ENCODE results near the gene GFER.
"Not testable (repeated sequence)": the region's sequence is repeated elsewhere in the genome, so short reads cannot be mapped to it uniquely, and the experiment has no call there.

GFER gene

GRCh38 chr16:1958143-1958491, 25.9 kb upstream of the GFER start:
- DNase-seq = not testable (repeated sequence)

DNA sequence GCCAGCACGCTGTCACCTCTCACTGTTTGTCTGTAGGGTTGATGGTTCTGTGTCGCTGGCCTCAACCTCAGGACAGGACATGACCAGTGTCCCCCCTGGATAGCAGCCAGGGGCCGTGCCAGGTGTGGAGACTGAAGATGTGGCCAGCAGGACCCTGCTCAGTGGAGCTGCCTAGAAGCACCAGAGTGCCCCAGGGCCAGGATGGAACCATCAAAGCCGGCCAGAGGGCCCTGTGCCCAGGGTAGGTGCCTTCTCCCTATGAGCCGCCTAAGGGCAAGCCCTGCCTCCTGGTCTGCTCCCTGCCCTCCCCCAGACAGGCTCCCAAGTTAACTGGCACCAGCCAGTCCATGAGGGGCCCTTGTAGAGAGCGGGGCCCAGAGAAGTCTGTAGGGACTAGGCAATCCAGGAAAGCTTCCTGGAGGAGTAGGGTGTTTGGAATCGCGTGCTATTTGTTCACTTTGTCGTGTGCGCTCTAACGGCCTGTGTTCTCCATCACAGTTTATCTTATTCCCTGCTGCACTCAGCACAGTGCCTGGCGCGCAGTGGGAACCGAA, 25.2 kb upstream of the GFER start:
- DNase-seq = no peak

- peak; percentile 81 for DNase-seq
These were observed 24.5 kb upstream of the GFER start, which contains the start of gene NDUFB10 for GRCh38 chr16:1959269-1960039. TSS of gene NDUFB10 (plus strand) at chr16:1959538. CDS start at chr16:1959625, 87 bp downstream.

DNA sequence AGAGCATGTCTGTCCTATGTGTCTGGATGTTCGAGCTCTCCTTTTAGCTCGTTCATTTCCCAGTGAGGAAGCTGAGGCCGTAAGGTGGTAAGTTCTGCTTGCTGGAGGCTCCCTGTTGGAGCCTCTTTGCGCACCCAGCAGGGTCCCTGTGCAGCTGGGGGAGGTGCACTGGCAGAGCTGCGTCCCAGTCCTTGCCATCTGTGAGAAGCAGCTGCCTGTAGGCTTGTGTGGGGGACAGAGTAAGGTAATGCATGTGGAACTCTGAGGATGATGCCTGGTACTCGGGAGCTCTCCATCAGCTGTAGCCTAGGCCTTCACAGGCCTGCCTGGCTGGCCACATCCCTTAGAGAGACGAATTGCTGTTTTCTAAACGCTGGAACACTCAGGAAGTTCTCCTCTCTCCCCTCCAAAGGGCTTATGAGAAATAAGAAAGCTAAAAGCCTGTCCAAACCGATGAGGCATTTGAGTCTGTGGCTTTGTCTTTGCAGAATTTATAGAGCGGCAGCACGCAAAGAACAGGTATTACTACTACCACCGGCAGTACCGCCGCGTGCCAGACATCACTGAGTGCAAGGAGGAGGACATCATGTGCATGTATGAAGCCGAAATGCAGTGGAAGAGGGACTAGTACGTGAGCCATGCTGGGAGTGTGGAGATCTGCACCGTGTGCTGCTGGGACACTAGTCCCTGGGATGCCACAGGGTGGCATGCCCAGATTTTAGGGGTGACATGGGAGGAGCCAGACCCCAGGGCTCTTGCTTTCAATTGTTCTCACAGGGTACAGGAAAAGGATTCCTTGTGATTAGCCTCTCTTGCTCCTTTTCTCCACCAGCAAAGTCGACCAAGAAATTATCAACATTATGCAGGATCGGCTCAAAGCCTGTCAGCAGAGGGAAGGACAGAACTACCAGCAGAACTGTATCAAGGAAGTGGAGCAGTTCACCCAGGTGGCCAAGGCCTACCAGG, 23.0 kb upstream of the GFER start:
- DNase-seq = peak; percentile 27

GRCh38 chr16:1961651-1962067, 22.3 kb upstream of the GFER start:
- DNase-seq = no peak

DNA sequence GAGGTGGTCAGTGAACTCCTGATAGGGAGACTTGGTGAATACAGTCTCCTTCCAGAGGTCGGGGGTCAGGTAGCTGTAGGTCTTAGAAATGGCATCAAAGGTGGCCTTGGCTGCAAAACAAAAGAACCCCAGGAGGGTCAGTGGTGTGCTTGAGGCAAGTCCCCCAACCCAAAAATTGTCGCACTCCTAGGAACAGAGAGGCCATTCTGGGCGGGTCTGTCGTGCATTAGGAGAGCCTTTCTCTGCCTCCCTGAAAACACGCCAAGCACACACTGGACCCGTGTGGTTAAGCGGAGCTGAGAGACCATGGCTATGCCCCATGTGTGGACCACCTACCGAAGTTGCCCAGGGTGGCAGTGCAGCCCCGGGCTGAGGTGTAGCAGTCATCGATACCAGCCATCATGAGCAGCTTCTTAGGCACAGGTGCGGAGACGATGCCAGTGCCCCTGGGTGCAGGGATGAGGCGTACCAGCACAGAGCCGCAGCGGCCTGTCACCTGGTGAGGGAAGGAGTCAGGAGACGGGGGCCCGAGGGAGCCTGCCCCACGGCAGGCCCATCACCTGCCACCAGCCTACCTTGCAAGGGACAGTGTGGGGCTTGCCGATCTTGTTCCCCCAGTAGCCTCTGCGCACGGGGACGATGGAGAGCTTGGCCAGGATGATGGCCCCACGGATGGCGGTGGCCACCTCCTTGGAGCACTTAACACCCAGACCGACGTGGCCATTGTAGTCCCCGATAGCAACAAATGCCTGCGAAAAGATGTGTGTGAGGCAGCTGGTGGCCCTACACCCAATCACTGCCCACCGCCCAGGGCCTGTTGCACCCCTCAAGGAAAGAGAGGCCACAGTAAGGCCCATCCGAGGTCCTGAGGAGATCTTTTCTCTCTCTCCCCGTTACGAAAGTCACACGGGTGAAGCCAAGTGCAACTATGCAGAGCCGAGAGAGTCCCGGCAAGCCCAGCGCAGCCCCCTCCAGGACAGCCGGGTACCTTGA, 21.5 kb upstream of the GFER start:
- DNase-seq = not testable (repeated sequence)

DNA sequence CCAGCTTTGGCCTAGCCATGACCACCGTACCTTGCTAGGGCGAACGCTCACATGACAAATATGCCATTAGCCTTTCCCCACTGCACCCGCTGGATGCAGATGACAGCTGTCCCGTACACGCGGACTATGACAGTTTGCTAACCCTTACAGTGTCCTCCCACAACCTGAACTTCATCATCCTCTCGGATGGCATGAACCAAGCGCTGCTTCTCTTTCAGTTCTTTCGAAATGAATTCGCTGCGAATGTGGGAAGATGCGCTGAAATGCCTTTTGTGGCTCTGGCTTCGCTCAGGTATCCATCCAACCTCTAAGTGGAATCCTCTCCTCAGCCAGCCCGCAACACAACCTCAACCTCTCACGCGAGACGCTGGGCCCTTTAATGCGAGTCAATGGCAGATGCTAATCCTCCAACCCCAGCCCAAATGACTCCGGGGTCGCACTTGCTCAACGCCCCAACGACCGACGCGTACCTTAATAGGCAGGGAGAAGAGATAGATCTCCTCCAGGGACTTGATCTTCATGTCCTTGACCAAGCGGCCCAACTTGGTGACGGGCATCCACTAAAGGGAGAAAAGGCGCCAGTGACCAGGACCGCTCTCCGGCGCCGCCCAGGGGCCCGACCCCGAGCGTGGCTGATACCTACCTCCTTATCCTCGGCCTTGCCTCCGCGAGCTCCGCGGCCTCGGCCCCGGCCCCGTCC, 20.0 kb upstream of the GFER start:
- no peak for DNase-seq

DNA sequence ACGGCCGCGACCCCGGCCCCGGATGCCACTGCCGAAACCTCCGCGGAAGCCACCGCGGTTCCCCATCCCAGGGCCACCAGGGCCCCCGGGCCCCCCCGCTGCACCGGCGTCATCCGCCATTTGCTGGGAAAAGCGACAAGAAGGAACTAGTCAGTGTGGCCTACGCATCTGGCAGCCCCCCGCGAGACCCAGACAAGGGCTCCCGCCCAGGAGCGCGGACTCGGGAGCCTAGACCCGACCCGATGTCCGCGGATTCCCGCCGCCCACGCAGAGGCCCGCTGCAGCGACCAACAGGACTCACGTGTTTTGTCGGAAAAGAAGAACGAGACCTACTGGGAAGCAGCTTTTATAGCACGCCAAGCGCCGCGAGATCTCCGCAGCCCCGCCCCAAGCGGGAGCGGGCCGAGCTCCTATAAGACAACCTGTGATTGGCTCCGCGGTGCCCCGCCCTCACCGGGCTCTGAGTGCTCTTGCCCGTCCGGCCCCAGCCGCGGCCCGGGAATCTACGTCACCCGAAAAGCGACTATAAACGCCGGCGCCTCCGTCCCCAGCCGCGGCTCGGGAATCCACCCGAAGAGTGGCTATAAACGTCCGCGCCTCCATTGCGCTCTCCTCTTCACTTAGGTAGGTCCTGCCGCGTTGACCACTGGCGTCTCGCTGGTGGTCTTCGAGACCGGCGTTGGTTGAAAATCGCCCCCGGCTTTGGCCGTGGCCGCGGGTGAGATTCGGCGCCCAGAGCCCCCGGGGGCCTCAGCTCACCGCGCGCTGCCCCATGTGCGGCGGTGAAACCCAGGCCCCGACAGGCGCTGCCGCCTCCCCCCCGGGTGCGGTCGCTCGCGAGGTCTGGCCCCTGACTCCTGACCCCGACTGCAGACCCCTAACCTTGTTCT, 19.2 kb upstream of the GFER start, which contains the start of gene RPS2:
Gene RPS2, minus strand, starts transcription at position 321 of the 890 bp plus-strand sequence. Its CDS starts 201 bp downstream, at position 120.
- DNase-seq = peak; percentile 96

GRCh38 chr16:1965396-1966001, 18.5 kb upstream of the GFER start:
- DNase-seq = no peak

GRCh38 chr16:1966460-1966859, 17.5 kb upstream of the GFER start, which contains the start of gene RNF151:
TSS of gene RNF151 (plus strand) at chr16:1966856. CDS start at chr16:1966882, 26 bp downstream.
- no peak for DNase-seq

- DNase-seq = no peak
These were observed 15.6 kb upstream of the GFER start for GRCh38 chr16:1968146-1968953.

GRCh38 chr16:1971796-1972489, 12.1 kb upstream of the GFER start, which contains the start of gene TBL3:
TSS of gene TBL3 (plus strand) at chr16:1972053. CDS start at chr16:1972165, 112 bp downstream.
- peak; percentile 97 for DNase-seq

DNA sequence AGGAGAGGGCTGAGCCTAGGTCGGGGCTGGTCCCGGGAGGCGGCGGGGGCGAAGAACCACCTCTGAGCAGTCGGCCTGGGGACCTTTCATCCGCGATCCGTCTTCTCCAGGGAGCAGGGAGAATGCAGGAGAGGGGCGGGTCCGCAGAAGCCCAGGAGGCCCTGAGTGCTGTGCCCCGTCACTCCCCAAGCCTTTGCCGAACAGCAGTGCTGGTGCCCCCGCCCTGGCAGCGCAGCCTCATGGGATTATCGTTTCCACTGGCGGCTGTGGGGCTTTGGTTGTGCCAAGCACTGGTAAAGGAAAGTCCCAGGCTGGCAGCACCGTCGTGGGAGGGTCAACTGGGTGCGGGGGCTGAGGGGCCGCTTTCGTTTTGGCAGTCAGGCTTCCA, 11.5 kb upstream of the GFER start:
- DNase-seq = no peak

DNA sequence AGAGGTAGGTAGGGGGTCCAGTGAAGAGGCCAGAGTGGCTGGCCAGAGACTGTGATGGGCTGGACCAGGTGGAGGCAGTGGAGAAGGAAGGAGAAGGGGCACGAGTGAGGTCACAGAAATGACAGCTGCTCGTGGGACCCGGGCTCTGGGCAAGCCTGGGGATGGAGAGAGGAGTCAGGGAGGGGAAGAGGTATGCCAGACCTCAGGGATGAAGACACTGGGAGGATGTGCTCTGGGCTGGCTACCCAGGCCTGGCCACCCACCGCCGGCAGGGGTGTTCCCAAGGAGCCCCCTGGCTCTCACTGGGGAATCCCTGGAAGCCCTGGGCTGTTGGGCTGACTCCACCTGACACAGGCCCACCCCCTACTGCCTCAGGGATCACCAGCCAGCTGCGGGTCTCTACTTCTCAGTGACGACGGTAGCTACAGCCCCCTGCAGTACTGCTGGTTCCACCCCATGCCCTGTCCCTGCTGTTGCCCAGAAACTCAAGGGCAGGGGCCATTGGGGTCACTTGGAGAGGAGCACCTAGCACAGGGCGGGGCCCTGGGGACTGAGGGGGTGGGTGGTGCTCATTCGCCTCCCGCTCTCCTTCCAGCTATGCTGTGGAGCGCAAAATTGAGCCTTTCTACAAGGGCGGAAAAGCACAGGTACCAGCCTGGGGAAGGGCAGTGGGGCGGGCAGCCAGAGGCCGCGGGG, 10.4 kb upstream of the GFER start:
- no peak for DNase-seq

DNA sequence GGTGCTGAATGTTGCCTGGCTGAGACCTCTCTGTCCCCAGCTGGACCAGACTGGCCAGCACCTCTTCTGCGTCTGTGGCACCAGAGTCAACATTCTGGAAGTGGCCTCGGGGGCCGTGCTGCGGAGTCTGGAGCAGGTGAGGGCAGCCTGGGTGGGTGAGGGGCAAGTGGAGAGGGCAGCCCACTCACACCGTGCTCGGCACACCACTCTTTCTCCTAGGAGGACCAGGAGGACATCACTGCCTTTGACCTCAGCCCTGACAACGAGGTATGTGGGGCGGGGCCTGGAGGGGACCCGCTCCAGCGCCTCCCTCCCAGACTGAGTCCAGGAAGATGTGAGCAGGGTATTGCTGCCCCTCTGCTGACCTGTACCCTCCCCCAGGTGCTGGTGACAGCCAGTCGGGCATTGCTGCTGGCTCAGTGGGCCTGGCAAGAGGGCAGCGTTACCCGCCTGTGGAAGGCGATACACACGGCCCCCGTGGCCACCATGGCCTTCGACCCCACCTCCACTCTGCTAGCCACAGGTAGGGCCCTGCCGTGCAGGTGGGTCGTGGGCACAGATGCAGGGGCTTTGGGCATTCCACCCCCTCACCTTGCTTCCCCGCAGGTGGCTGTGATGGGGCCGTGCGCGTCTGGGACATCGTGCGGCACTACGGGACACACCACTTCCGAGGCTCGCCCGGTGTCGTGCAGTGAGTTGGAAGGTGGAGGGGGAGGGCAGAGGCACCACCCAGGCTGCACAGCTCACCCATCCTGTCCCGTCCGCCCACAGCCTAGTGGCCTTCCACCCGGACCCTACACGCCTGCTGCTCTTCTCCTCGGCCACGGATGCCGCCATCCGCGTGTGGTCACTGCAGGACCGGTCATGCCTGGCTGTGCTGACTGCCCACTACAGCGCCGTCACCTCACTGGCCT, 9.6 kb upstream of the GFER start:
- DNase-seq = no peak
